Measurements from ENCODE around the gene FARP1.

Gene FARP1

GRCh38 chr13:98338310-98338709 is 195.4 kb downstream of the FARP1 start:
- no peak for TF ChIP-seq CTCF (IDR thresholded peaks at IDR 0.05; ENCODE audit: low read depth, low read length)

GRCh38 chr13:98339684-98340425 is 197.0 kb downstream of the FARP1 start:
- H3K4me3 ChIP-seq (ENCODE audit: low read depth, low read length): no peak overlapping the region
- TF ChIP-seq CTCF (IDR thresholded peaks at IDR 0.05; ENCODE audit: low read depth, low read length): no peak

More at GRCh38 chr13:98338310-98338709, 195.4 kb downstream of the FARP1 start:
- H3K4me3 ChIP-seq (ENCODE audit: low read depth, low read length): no peak overlapping the region

GRCh38 chr13:98342953-98343352 is 200.1 kb downstream of the FARP1 start:
- H3K4me3 ChIP-seq (ENCODE audit: low read depth, low read length): no peak overlapping the region
- no peak for TF ChIP-seq CTCF (IDR thresholded peaks at IDR 0.05; ENCODE audit: low read depth, low read length)

- no peak for TF ChIP-seq CTCF (IDR thresholded peaks at IDR 0.05; ENCODE audit: low read depth, low read length)
- H3K4me3 ChIP-seq (ENCODE audit: low read depth, low read length): no peak overlapping the region
Observed at GRCh38 chr13:98343461-98343860, 200.6 kb downstream of the FARP1 start.

GRCh38 chr13:98344392-98344791 is 201.5 kb downstream of the FARP1 start:
- TF ChIP-seq CTCF (IDR thresholded peaks at IDR 0.05; ENCODE audit: low read depth, low read length): no peak
- no peak overlapping the region for H3K4me3 ChIP-seq (ENCODE audit: low read depth, low read length)

GRCh38 chr13:98345107-98345935 is 202.4 kb downstream of the FARP1 start:
- H3K4me3 ChIP-seq (ENCODE audit: low read depth, low read length): no peak overlapping the region
- TF ChIP-seq CTCF (IDR thresholded peaks at IDR 0.05; ENCODE audit: low read depth, low read length): no peak
